ENCODE data around the gene BRD9. TPM values are rescaled to one million over a fixed set of nuclear protein-coding genes. Genes with fewer than 3 reads are reported as not detected.
"Not testable (repeated sequence)": the region's sequence is repeated elsewhere in the genome, so short reads cannot be mapped to it uniquely, and the experiment has no call there.

Gene BRD9
- total and polyA plus RNA-seq, 2 experiments from 2014 or later, result 18.2 to 30.6 TPM

- H3K79me2 ChIP-seq (ENCODE audit: insufficient read depth); H3K4me2 ChIP-seq (ENCODE audit: unreplicated experiment); H3K4me3 ChIP-seq; H3K4me1 ChIP-seq (ENCODE audit: insufficient read depth); H3F3A ChIP-seq (ENCODE audit: insufficient read depth); H4K20me1 ChIP-seq (ENCODE audit: insufficient read depth); DNase-seq; H3K27ac ChIP-seq; H3K9me2 ChIP-seq (ENCODE audit: insufficient read depth); H3K9me3 ChIP-seq (ENCODE audit: low read depth); in situ Hi-C loops (cut with MboI); H2AFZ ChIP-seq; H3K27me3 ChIP-seq (replicated peaks; ENCODE audit: insufficient read depth); H3K36me3 ChIP-seq (ENCODE audit: low read depth); H3K9ac ChIP-seq: not testable (repeated sequence)
- WGBS, 2 experiments (ENCODE audit: low coverage in 1 of 2, low lambda C conversion rate in 2 of 2, missing lambda C conversion rate in 2 of 2), result 72 to 76% methylated on average over 26 to 31 of the region's 35 CpGs
These were observed 46.7 kb downstream of the BRD9 start for GRCh38 chr5:845676-846601.

DNA sequence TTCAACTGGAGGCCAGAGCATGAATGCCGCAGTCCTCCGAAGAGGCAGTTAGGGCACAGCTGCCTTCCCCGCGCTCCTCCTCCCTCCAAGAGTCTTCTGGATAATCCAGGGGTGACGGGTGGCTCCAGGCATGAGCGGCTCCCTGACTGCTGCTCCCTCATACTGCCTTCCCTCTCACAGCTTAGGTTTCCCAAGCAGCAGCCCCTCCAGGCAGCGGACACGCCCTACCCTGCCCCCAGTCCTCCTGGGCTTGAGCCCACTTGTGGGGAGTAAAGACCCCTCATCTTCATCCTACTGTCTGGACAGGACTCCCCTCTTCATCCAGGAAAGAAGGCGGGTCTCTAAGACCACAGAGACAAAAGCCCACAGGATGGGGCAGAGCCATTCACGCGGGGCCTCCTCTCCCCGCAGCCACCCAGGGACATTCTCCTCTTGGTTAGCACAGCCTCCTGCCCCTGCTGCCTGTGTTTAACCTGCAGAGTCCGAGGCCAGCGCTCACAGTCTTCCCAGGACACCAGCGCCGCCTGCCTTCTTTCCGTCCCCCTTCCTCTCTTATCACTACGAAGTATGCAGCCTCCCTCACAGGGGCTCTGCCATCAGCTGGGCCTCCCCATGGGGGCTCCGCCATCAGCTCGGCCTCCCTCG, 47.4 kb downstream of the BRD9 start:
- H3K4me1 ChIP-seq (ENCODE audit: insufficient read depth); H2AFZ ChIP-seq; DNase-seq; H3K27me3 ChIP-seq (replicated peaks; ENCODE audit: insufficient read depth); H3K27ac ChIP-seq; H3K36me3 ChIP-seq (ENCODE audit: low read depth); H3K79me2 ChIP-seq (ENCODE audit: insufficient read depth); H3K4me2 ChIP-seq (ENCODE audit: unreplicated experiment); H3K9me2 ChIP-seq (ENCODE audit: insufficient read depth); H3K9ac ChIP-seq; in situ Hi-C loops (cut with MboI); H3K4me3 ChIP-seq; H3K9me3 ChIP-seq (ENCODE audit: low read depth); H3F3A ChIP-seq (ENCODE audit: insufficient read depth); H4K20me1 ChIP-seq (ENCODE audit: insufficient read depth): not testable (repeated sequence)
- 76 to 80% methylated on average over 13 to 16 of the region's 21 CpGs for WGBS, 2 experiments (ENCODE audit: low coverage in 1 of 2, low lambda C conversion rate in 2 of 2, missing lambda C conversion rate in 2 of 2)

- H3K9me2 ChIP-seq (ENCODE audit: insufficient read depth); DNase-seq; H3K4me3 ChIP-seq; H3K4me1 ChIP-seq (ENCODE audit: insufficient read depth); H3K36me3 ChIP-seq (ENCODE audit: low read depth); H2AFZ ChIP-seq; H3K79me2 ChIP-seq (ENCODE audit: insufficient read depth); H3F3A ChIP-seq (ENCODE audit: insufficient read depth); H3K27ac ChIP-seq; H4K20me1 ChIP-seq (ENCODE audit: insufficient read depth); H3K9me3 ChIP-seq (ENCODE audit: low read depth); H3K27me3 ChIP-seq (replicated peaks; ENCODE audit: insufficient read depth); H3K9ac ChIP-seq; in situ Hi-C loops (cut with MboI); H3K4me2 ChIP-seq (ENCODE audit: unreplicated experiment): not testable (repeated sequence)
- WGBS, 2 experiments (ENCODE audit: low coverage in 1 of 2, low lambda C conversion rate in 2 of 2, missing lambda C conversion rate in 2 of 2), result 89 to 93% methylated on average over 12 to 16 of the region's 16 CpGs
These were observed 48.2 kb downstream of the BRD9 start for GRCh38 chr5:844426-844825.

GRCh38 chr5:843926-844325, 48.7 kb downstream of the BRD9 start:
- H3K9me3 ChIP-seq (ENCODE audit: low read depth); H3K9ac ChIP-seq; H4K20me1 ChIP-seq (ENCODE audit: insufficient read depth); H3F3A ChIP-seq (ENCODE audit: insufficient read depth); H3K79me2 ChIP-seq (ENCODE audit: insufficient read depth); in situ Hi-C loops (cut with MboI); H3K36me3 ChIP-seq (ENCODE audit: low read depth); H3K27me3 ChIP-seq (replicated peaks; ENCODE audit: insufficient read depth); H2AFZ ChIP-seq; H3K4me2 ChIP-seq (ENCODE audit: unreplicated experiment); H3K4me1 ChIP-seq (ENCODE audit: insufficient read depth); H3K9me2 ChIP-seq (ENCODE audit: insufficient read depth); H3K27ac ChIP-seq; DNase-seq; H3K4me3 ChIP-seq: not testable (repeated sequence)
- WGBS, 2 experiments (ENCODE audit: low coverage in 1 of 2, low lambda C conversion rate in 2 of 2, missing lambda C conversion rate in 2 of 2), result 82 to 83% methylated on average over 11 to 22 of the region's 22 CpGs

DNA sequence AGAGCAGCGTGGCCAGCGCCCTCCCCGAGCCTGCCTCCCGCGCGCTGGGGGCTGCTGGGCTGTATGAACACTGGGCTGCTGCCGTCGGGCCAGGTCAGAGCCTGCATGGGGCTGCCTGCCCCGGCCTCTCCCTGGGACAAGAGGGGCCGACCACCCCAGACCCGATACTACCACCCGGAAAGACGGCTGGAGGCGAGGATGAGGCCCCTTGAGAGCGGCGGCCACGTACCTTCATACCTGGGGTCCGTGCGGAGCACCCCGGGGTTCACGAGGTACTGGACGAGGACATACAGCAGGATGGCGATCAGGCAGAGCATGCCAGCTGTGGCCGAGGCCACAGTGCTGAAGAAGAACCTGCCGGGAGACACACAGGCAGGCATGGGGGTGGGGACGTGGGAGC, 49.2 kb downstream of the BRD9 start:
- H3K4me2 ChIP-seq (ENCODE audit: unreplicated experiment); H3K9me2 ChIP-seq (ENCODE audit: insufficient read depth); H3K27ac ChIP-seq; H3F3A ChIP-seq (ENCODE audit: insufficient read depth); DNase-seq; H3K79me2 ChIP-seq (ENCODE audit: insufficient read depth); H3K27me3 ChIP-seq (replicated peaks; ENCODE audit: insufficient read depth); H3K9ac ChIP-seq; H2AFZ ChIP-seq; H3K4me3 ChIP-seq; H3K36me3 ChIP-seq (ENCODE audit: low read depth); H3K9me3 ChIP-seq (ENCODE audit: low read depth); H3K4me1 ChIP-seq (ENCODE audit: insufficient read depth); H4K20me1 ChIP-seq (ENCODE audit: insufficient read depth); in situ Hi-C loops (cut with MboI): not testable (repeated sequence)
- 80 to 88% methylated on average over 14 to 26 of the region's 26 CpGs for WGBS, 2 experiments (ENCODE audit: low coverage in 1 of 2, low lambda C conversion rate in 2 of 2, missing lambda C conversion rate in 2 of 2)

- H3K9me2 ChIP-seq (ENCODE audit: insufficient read depth); H3K9ac ChIP-seq; H3K4me1 ChIP-seq (ENCODE audit: insufficient read depth); H3K4me3 ChIP-seq; H3K27me3 ChIP-seq (replicated peaks; ENCODE audit: insufficient read depth); H3K36me3 ChIP-seq (ENCODE audit: low read depth); DNase-seq; H3K9me3 ChIP-seq (ENCODE audit: low read depth); H2AFZ ChIP-seq; H3K27ac ChIP-seq; in situ Hi-C loops (cut with MboI); H3F3A ChIP-seq (ENCODE audit: insufficient read depth); H3K79me2 ChIP-seq (ENCODE audit: insufficient read depth); H3K4me2 ChIP-seq (ENCODE audit: unreplicated experiment); H4K20me1 ChIP-seq (ENCODE audit: insufficient read depth): not testable (repeated sequence)
- WGBS, 2 experiments (ENCODE audit: low coverage in 1 of 2, low lambda C conversion rate in 2 of 2, missing lambda C conversion rate in 2 of 2), result 83 to 87% methylated on average over 27 to 29 of the region's 32 CpGs
These were observed 50.0 kb downstream of the BRD9 start for GRCh38 chr5:842402-843221.
